ENCODE results near the gene GNPNAT1. TPM values are rescaled to one million over a fixed set of nuclear protein-coding genes. Genes with fewer than 3 reads are reported as not detected.

Gene GNPNAT1
- total RNA-seq, 1 donor from 2014 or later: 41.8 TPM

DNA sequence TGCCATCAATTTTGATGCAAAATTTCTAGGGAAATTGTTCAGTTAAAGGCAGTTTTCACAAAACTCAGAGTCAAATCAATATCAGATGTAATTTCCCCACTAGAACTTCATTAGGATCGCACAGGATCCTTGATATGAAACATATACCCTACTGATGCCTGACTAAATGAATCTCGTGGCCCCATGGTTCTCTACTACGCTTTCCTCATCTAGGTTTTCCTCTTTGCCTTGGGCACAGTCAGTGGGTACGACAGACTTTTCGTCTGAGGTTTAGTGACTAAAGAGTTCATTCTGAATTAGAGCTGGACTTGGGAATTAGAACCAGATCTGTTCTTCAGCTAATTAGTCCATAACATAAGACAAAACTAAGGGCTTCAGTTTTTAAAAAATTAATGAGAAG is 42.5 kb upstream of the GNPNAT1 start:
- Histone ChIP-seq H3K27me3 (no peaks in the 10 kb centered on the region), H4K20me1 (ENCODE audit: low read depth) (no peaks in the 10 kb centered on the region), H3K9ac (no peak overlapping the region), H3K4me3 (no peak overlapping the region), H3K4me2 (no peak overlapping the region), H2AFZ (replicated peaks) (no peak overlapping the region), H3K36me3 (no peaks in the 10 kb centered on the region), H3K79me2 (ENCODE audit: low read depth) (no peaks in the 10 kb centered on the region), H3K4me1 (peaks cover 42% of the 10 kb centered on the region), H3K27ac (peak overlapping the region; percentile 38), H3K9me3 (ENCODE audit: low read depth) (no peaks in the 10 kb centered on the region), H3F3A (ENCODE audit: low read depth) (peaks cover 41% of the 10 kb centered on the region)
- H3K36me3 Mint-ChIP-seq: no peaks in the 10 kb centered on the region
- H3K9me3 Mint-ChIP-seq: peaks cover 13% of the 10 kb centered on the region
- H3K4me3 Mint-ChIP-seq: no peak overlapping the region
- TF ChIP-seq EZH2phosphoT487 (IDR thresholded peaks at IDR 0.05) (no peak), EZH2 (IDR thresholded peaks at IDR 0.05) (no peak)
- TF ChIP-seq, protein P1, sequence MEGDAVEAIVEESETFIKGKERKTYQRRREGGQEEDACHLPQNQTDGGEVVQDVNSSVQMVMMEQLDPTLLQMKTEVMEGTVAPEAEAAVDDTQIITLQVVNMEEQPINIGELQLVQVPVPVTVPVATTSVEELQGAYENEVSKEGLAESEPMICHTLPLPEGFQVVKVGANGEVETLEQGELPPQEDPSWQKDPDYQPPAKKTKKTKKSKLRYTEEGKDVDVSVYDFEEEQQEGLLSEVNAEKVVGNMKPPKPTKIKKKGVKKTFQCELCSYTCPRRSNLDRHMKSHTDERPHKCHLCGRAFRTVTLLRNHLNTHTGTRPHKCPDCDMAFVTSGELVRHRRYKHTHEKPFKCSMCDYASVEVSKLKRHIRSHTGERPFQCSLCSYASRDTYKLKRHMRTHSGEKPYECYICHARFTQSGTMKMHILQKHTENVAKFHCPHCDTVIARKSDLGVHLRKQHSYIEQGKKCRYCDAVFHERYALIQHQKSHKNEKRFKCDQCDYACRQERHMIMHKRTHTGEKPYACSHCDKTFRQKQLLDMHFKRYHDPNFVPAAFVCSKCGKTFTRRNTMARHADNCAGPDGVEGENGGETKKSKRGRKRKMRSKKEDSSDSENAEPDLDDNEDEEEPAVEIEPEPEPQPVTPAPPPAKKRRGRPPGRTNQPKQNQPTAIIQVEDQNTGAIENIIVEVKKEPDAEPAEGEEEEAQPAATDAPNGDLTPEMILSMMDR (IDR thresholded peaks at IDR 0.05): no peak
- H3K27ac Mint-ChIP-seq: no peak overlapping the region
- peaks cover 3% of the 10 kb centered on the region for H3K27me3 Mint-ChIP-seq (ENCODE audit: insufficient read depth, low read depth)
- no peak for DNase-seq (ENCODE audit: low spot score)
- peaks cover 34% of the 10 kb centered on the region for H3K4me1 Mint-ChIP-seq

DNA sequence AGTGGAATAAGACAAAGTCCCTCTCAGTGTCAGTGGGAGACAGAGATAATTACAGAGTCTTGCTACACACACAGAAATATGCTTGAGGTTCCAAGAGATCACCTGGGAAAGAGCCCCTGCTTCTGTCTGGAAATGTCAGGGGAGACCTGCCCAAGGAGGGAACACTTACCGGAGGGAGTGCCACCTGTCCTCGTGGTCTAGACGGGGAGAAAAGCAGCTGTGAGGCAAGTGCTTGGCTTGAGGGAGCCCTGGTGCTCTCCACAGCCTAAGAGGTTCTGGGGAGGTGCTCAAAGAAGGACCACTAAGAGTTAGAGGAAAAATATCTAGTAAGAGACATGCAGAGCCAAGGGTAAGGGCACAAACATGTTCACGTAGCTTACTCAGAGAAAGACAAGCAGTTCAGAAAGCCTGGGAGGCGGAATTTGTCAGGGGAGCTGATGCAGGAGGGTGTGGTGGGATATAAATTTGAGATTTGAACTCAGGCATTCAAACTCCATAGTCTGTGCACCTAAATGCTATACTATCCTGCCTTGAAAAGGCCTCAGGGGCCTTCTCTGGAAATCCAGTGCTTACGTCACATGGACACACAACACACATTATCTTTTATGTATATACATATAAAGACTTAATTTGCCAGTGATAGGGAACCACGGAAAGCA is 38.2 kb upstream of the GNPNAT1 start:
- Histone ChIP-seq H3K27ac (no peak overlapping the region), H3K9ac (no peak overlapping the region), H3K4me3 (no peak overlapping the region), H3F3A (ENCODE audit: low read depth) (peaks cover 28% of the 10 kb centered on the region), H3K27me3 (no peaks in the 10 kb centered on the region), H4K20me1 (ENCODE audit: low read depth) (no peaks in the 10 kb centered on the region), H3K4me2 (no peak overlapping the region), H3K79me2 (ENCODE audit: low read depth) (no peaks in the 10 kb centered on the region), H2AFZ (replicated peaks) (no peak overlapping the region), H3K36me3 (no peaks in the 10 kb centered on the region), H3K4me1 (peaks cover 37% of the 10 kb centered on the region), H3K9me3 (ENCODE audit: low read depth) (no peaks in the 10 kb centered on the region)
- peaks cover 40% of the 10 kb centered on the region for H3K4me1 Mint-ChIP-seq
- TF ChIP-seq EZH2 (IDR thresholded peaks at IDR 0.05): no peak
- TF ChIP-seq, protein P1 (IDR thresholded peaks at IDR 0.05): no peak
- no peak for TF ChIP-seq EZH2phosphoT487 (IDR thresholded peaks at IDR 0.05)
- H3K27ac Mint-ChIP-seq: no peak overlapping the region
- peaks cover 2% of the 10 kb centered on the region for H3K27me3 Mint-ChIP-seq (ENCODE audit: insufficient read depth, low read depth)
- no peaks in the 10 kb centered on the region for H3K36me3 Mint-ChIP-seq
- DNase-seq (ENCODE audit: low spot score): no peak
- H3K4me3 Mint-ChIP-seq: no peak overlapping the region
- H3K9me3 Mint-ChIP-seq: peaks cover 2% of the 10 kb centered on the region

DNA sequence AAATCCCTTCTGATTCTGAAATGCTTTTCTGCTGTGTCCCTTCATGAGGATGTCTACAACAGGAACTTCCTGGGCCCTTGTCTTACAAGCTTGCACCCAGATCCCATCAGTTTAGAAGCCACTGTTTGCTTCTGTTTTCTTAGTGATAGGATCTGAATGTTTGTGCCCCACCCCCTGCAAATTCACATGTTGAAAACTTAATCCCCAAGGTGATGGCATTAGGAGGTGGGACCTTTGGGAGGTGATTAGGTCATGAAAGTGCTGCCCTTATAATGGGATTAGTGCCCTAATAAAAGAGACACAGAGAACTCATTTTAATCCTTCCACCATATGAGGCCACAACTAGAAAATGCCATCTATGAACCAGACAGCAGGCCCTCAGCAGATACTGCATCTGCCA is 36.0 kb upstream of the GNPNAT1 start:
- Mint-ChIP-seq H3K4me3 (peak overlapping the region; percentile 36), H3K27ac (peak overlapping the region; percentile 91)

More for the DNA sequence above, 36.0 kb upstream of the GNPNAT1 start:
- TF ChIP-seq, protein P1 (IDR thresholded peaks at IDR 0.05): no peak
- TF ChIP-seq EZH2 (IDR thresholded peaks at IDR 0.05) (no peak), EZH2phosphoT487 (IDR thresholded peaks at IDR 0.05) (no peak)
- H3F3A ChIP-seq (ENCODE audit: low read depth): peaks cover 13% of the 10 kb centered on the region
- peaks cover 29% of the 10 kb centered on the region for H3K4me1 ChIP-seq
- no peaks in the 10 kb centered on the region for H3K79me2 ChIP-seq (ENCODE audit: low read depth)
- Mint-ChIP-seq H3K9me3 (no peaks in the 10 kb centered on the region), H3K36me3 (no peaks in the 10 kb centered on the region), H3K4me1 (peaks cover 39% of the 10 kb centered on the region), H3K27me3 (ENCODE audit: insufficient read depth, low read depth) (peaks cover 2% of the 10 kb centered on the region)
- H3K9me3 ChIP-seq (ENCODE audit: low read depth): no peaks in the 10 kb centered on the region
- no peak overlapping the region for H3K4me3 ChIP-seq
- no peaks in the 10 kb centered on the region for H3K36me3 ChIP-seq
- no peak overlapping the region for H3K9ac ChIP-seq
- H3K27ac ChIP-seq: no peak overlapping the region
- H3K4me2 ChIP-seq: peak overlapping the region; percentile 28
- no peaks in the 10 kb centered on the region for H4K20me1 ChIP-seq (ENCODE audit: low read depth)
- DNase-seq (ENCODE audit: low spot score): peak; percentile 38
- H2AFZ ChIP-seq (replicated peaks): no peak overlapping the region
- no peaks in the 10 kb centered on the region for H3K27me3 ChIP-seq

All from neural progenitor cell (in vitro differentiated cells).